ENCODE data around the gene ST3GAL6. TPM values are rescaled to one million over a fixed set of nuclear protein-coding genes. Genes with fewer than 3 reads are reported as not detected.

Gene ST3GAL6
- total RNA-seq, 2 donors from 2014 or later, result 22.2 to 36.3 TPM

DNA sequence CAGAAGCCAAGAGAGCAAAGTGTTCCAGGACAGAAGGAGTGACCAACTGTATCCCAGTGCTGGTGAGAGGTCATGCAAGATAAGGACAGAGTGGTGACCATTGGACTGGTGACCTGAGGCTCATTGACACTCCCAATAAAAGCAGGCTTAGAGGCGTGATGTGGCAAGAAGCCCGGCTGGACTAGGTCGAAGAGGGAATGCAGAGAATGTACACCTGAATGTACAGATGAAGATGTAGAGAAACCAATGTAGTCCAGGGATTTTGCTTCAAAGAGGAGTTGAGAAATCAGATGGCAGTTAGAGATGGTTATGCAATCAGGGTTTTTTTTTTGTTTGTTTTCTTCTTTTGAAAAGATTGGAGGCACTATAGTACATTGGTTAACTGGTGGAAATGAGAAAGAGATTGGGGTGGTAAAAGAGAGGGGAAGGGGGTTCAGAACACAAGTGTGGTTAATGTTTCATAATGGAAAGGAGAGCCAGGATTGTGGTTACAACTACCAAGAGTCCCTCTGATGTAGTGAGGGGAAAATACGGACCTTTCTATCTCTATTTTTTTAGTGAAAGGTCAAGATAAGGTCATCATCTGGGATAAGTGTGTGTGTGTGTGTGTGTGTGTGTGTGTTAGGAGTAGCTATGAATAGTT lies 23.3 kb downstream of the ST3GAL6 start:
- ATAC-seq, result peak in 1 of 2 donors; percentile 30

DNA sequence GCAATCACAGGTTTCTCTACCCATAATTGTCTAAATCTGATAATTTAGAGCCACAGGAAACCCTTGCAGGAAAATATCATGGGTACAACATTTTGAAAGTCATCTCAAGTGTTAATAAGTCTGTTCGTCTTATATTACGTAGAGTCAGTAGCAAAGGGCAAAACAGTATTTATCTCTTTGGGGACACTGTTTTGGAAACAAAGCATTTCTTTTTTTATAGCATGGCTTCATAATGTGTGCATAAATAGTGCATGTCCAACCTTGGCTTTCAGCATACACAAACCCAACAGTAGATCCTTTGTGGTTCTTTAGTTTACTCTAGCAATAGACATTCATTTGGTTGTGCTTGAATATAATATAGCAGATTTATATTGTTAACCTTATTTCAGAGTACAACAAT lies 24.0 kb downstream of the ST3GAL6 start:
- DNase-seq (no peak), ATAC-seq (no peak)
- intact Hi-C loops (cut with DNase I), result loop anchor here in 1 of 2 donors (10.0 kb wide), 1 partner anchor 52 kb away; no protein-coding TSS in a partner anchor

More for the DNA sequence above, 23.3 kb downstream of the ST3GAL6 start:
- intact Hi-C loops (cut with DNase I), result loop anchor here in 1 of 2 donors (10.0 kb wide), 1 partner anchor 52 kb away; no protein-coding TSS in a partner anchor
- no peak for DNase-seq

- intact Hi-C loops (cut with DNase I), result loop anchor here in 1 of 2 donors (10.0 kb wide), 1 partner anchor 54 kb away; no protein-coding TSS in a partner anchor
- ATAC-seq, result no peak
- DNase-seq, result peak; percentile 40
Measured at GRCh38 chr3:98788651-98789050, 25.5 kb downstream of the ST3GAL6 start.

- DNase-seq (no peak), ATAC-seq (no peak)
- intact Hi-C loops (cut with DNase I), result no loop called here
Measured at GRCh38 chr3:98791341-98792325, 28.5 kb downstream of the ST3GAL6 start.

DNA sequence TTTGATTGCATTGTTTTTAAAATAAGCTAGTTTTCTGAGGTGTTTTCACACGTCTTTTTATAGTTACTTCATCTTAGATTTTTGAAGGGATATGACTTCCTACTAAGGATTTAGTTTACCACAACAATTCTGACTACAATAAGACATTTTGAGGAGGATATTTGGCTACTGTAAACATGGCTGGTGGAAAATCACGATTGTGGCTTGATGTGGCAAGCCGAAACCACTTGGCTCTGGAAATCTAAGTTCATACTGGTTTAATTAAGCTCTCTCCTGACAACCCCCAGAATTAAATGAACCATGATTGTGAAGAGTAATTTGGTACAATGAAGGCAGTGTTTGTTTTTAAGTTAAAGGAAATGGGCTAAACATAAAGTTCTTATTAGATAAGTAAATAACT lies 30.8 kb downstream of the ST3GAL6 start:
- intact Hi-C loops (cut with DNase I), result no loop called here
- ATAC-seq (no peak), DNase-seq (no peak)

DNA sequence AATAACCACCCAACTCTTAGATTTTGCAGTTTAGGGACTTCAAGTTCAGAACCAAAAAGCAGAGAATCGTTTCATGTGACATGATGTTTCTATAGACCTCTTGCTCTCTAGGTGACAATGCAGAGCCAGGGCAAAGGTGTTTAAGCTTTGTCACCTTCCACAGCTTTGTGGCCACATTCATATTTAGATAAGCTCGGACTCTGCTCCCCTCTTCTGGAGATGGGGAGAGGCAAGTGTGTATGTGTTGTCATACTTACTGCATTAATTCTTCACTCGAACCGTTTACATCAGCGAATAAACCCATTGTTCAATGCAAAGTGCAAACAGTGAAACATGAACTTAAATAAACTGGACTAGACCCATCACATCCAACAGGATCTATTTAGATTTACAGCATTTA lies 33.2 kb downstream of the ST3GAL6 start:
- ATAC-seq, result no peak
- intact Hi-C loops (cut with DNase I), result loop anchor here in 1 of 2 donors (5.0 kb wide), 1 partner anchor 194 kb away; no protein-coding TSS in a partner anchor

GRCh38 chr3:98797905-98798304 lies 34.8 kb downstream of the ST3GAL6 start:
- intact Hi-C loops (cut with DNase I), result loop anchor here in 1 of 2 donors (5.0 kb wide), 1 partner anchor 196 kb away; no protein-coding TSS in a partner anchor
- no peak for ATAC-seq
- DNase-seq, result no peak

More for the DNA sequence above, 33.2 kb downstream of the ST3GAL6 start:
- DNase-seq, result no peak

DNA sequence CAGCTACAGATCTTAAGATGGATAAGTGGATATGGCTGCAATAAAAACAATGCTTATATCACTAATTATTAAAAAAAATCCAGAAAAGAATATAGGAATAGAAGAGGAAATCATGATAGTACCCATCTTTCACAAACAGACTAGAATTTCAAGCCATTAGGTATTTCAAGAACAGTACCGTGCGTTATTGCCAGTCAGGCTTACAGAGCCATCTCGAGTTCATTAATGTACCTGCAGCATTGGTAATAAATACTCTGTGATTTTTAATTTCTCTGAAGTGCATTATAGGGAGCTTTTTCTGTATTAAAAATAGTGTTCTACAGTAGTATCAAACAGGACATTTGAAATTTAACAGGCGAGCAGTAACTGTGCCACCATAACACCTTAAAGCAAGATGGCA lies 35.7 kb downstream of the ST3GAL6 start:
- ATAC-seq, result peak in 1 of 2 donors; percentile 41
- no peak for DNase-seq
- intact Hi-C loops (cut with DNase I), result loop anchor here in 1 of 2 donors (5.0 kb wide), 1 partner anchor 197 kb away; no protein-coding TSS in a partner anchor

DNA sequence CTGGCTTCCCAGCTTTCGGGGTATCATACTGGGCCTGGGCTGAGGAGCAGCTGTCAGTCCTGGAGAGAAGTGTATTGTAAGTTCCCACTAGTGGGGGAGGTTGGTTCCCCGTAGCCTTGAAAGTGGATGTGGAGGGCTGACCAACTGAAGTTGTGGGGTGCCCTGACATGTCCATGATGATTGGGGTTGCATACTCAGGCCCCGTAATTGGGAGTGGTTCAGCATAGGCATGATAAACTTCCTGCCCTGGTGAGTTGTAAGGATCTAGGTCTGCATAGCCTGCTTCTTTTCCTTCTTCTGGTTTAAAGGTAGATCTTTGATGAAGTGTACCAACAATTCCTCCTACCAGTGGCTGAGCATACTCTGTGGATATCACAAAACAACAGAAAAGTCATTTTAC lies 36.3 kb downstream of the ST3GAL6 start:
- ATAC-seq, result no peak
- no peak for DNase-seq
- intact Hi-C loops (cut with DNase I), result loop anchor here in 1 of 2 donors (5.0 kb wide), 1 partner anchor 197 kb away; no protein-coding TSS in a partner anchor

GRCh38 chr3:98800401-98800800 lies 37.3 kb downstream of the ST3GAL6 start:
- ATAC-seq (no peak), DNase-seq (no peak)
- intact Hi-C loops (cut with DNase I), result no loop called here

DNA sequence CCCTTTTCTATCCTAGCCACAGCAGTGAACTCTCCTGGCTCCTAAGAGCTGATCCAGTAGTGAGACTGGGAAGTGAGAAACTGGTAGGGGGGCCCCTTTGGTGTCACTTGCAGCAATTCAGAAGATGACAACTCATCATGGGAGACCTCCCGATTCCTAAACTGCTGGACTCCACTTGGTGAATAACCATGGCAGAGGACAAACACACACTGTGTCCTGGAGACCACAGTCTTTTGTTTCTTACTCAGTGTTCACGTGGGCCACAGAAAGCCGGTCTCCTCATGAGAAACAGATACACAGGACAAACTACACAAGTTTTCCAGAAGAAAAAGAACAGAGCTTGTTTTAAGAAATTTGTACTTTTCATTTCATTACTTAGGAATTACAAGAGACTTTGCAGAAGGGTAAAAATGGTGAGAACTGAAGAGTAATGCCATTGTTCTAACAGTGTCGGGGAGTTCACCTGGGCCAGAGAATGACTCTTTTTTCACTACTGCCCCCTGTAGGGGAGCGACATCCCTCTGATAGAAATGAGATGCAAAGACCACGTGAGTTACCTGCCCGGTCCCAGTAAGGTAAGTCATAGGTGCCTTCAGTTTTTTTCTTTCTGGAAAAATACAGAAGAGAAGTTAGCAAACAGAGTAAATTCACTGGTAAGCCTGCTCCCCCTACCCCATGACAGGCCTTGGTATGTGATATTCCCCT lies 38.1 kb downstream of the ST3GAL6 start:
- ATAC-seq (peak in 1 of 2 donors; percentile 36), DNase-seq (no peak)
- intact Hi-C loops (cut with DNase I), result no loop called here

DNA sequence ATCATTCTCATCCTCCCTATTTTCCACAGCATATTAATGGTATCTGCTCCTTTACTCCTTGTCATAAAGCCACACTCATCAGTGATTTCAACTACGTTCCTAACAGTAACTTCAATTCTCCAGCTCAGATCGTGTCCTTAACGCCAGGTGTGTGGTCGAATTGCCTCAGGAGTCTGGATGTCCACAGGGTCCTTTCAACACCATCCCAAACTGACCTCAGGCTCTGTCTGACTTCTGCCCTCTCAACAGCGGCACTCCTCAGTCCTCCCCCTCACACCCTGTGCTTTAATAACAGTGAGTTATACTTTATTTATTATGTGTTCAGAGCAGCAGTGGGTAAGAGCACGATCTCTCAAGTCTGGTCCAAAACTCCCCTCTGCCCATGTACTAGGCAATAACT lies 42.4 kb downstream of the ST3GAL6 start:
- no peak for ATAC-seq

DNA sequence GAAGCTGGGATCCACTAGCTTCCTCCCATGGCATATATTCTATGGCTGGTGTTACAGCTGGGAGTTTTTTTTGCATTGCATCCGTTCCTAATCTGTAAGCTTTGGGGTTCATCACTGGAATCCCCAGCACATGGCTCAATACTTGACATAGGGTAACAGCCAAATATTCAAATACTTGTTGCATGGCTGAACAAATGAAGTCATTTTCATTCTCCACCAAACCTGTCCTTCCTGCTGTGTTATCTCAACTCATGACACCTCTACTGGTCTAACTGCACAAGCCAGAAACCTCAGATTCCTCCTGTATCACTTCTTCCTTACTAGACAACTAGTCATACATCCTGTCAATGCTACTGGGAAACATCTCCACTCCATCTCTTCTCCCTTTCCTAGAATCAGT lies 43.4 kb downstream of the ST3GAL6 start:
- intact Hi-C loops (cut with DNase I), result no loop called here
- DNase-seq (no peak), ATAC-seq (no peak)

More for the DNA sequence above, 42.4 kb downstream of the ST3GAL6 start:
- no peak for DNase-seq
- intact Hi-C loops (cut with DNase I), result no loop called here

- ATAC-seq (peak in 1 of 2 donors; percentile 24), DNase-seq (no peak)
- intact Hi-C loops (cut with DNase I), result no loop called here
Measured at GRCh38 chr3:98807011-98807410, 43.9 kb downstream of the ST3GAL6 start.

DNA sequence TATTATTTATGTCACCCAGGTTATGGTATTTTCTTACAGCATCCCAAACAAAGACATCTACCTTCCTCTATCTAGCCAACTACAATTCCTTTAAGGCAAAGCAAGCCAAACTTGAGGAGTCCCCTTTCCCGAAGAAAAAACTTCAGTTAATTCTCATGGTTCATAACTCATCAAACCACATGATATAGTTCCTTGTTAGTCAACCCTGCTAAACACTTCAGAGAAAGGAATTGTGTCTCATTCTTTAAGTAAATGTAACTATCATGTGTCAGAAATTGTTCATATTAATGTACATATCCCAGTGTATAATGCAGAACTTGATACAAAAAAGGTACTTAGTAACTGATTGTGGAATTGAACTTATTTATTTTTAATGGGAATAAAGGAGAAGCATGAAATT lies 44.4 kb downstream of the ST3GAL6 start:
- DNase-seq (no peak), ATAC-seq (no peak)
- intact Hi-C loops (cut with DNase I), result no loop called here

GRCh38 chr3:98808071-98808470 lies 44.9 kb downstream of the ST3GAL6 start:
- ATAC-seq (no peak), DNase-seq (no peak)
- intact Hi-C loops (cut with DNase I), result no loop called here

DNA sequence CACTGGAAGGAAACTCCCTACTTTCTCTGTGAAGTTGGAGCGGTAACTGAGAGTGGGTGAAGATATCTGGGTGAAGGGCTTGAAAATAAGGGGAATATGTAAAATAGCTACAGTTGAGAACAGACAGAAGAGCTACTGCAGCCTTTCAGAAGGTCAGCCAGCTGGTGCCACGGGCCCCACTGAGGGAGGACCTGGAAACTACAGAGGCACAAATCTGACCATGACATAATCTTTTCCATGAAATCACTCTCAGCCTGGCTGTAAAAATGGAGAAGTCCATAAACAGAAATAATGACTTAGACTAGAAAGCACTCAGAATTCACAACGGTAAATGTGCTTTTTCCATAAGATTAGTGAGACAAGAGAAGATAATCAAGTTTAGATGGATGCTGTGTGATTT lies 46.4 kb downstream of the ST3GAL6 start:
- intact Hi-C loops (cut with DNase I), result no loop called here
- peak; percentile 45 for DNase-seq
- ATAC-seq, result peak; percentile 42 to 71

GRCh38 chr3:98811048-98811447 lies 47.9 kb downstream of the ST3GAL6 start:
- ATAC-seq, result no peak
- DNase-seq, result no peak
- intact Hi-C loops (cut with DNase I), result loop anchor here in 1 of 2 donors (5.0 kb wide), 1 partner anchor 209 kb away; no protein-coding TSS in a partner anchor

- intact Hi-C loops (cut with DNase I), result loop anchor here (2.0 to 5.0 kb wide), 2 partner anchors 210 to 211 kb away; no protein-coding TSS in a partner anchor
- peak; percentile 46 to 73 for ATAC-seq
- DNase-seq, result no peak
Measured at GRCh38 chr3:98812851-98813374, 49.8 kb downstream of the ST3GAL6 start.

Measured in left cardiac atrium (tissue), 4 donors.